Measurements from ENCODE around the gene CATSPERE.

DNA sequence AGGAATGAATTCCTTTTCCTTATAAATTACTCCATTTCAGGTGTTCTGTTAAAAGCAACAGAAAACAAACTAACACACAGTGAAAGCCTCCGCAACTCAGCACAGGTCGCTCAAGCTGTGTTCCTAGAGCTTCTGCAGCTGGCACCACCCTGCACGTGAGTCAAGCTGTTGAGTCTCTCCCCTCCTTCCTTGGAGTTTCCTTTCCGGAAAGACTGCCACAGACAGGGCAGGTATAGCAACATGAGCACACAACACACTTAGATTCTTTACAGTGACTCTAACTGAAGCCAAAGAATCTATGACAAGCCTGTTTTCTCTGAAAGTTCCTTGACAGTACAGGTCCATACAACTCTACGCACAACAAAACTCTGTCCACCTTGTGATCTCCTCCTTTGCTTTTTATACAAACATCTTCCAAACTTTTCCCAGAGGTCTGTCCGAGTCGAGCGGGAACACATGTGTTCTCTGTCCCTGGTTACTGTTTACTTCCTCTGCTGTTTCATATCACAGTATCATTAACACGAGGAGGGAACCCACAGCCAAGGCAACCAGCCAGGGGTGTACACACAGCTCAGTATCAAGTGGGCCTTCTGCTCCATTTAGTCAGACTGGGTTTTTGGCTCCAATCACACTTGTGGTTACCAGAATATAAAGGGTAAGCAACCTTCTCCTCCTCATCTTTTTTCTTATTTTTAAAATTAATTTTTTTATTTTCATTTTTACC, 153.2 kb downstream of the CATSPERE start:
- TF ChIP-seq POLR2A (IDR thresholded peaks at IDR 0.05), result no peak
- TF ChIP-seq, protein P1, sequence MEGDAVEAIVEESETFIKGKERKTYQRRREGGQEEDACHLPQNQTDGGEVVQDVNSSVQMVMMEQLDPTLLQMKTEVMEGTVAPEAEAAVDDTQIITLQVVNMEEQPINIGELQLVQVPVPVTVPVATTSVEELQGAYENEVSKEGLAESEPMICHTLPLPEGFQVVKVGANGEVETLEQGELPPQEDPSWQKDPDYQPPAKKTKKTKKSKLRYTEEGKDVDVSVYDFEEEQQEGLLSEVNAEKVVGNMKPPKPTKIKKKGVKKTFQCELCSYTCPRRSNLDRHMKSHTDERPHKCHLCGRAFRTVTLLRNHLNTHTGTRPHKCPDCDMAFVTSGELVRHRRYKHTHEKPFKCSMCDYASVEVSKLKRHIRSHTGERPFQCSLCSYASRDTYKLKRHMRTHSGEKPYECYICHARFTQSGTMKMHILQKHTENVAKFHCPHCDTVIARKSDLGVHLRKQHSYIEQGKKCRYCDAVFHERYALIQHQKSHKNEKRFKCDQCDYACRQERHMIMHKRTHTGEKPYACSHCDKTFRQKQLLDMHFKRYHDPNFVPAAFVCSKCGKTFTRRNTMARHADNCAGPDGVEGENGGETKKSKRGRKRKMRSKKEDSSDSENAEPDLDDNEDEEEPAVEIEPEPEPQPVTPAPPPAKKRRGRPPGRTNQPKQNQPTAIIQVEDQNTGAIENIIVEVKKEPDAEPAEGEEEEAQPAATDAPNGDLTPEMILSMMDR (IDR thresholded peaks at IDR 0.05), result no peak

Measured in adrenal gland (tissue), 5 donors.